ENCODE results near the gene SFTA2. TPM values are rescaled to one million over a fixed set of nuclear protein-coding genes. Genes with fewer than 3 reads are reported as not detected.

SFTA2 gene
- total RNA-seq, 4 donors from 2014 or later, result 1.1 TPM; not detected in 3

DNA sequence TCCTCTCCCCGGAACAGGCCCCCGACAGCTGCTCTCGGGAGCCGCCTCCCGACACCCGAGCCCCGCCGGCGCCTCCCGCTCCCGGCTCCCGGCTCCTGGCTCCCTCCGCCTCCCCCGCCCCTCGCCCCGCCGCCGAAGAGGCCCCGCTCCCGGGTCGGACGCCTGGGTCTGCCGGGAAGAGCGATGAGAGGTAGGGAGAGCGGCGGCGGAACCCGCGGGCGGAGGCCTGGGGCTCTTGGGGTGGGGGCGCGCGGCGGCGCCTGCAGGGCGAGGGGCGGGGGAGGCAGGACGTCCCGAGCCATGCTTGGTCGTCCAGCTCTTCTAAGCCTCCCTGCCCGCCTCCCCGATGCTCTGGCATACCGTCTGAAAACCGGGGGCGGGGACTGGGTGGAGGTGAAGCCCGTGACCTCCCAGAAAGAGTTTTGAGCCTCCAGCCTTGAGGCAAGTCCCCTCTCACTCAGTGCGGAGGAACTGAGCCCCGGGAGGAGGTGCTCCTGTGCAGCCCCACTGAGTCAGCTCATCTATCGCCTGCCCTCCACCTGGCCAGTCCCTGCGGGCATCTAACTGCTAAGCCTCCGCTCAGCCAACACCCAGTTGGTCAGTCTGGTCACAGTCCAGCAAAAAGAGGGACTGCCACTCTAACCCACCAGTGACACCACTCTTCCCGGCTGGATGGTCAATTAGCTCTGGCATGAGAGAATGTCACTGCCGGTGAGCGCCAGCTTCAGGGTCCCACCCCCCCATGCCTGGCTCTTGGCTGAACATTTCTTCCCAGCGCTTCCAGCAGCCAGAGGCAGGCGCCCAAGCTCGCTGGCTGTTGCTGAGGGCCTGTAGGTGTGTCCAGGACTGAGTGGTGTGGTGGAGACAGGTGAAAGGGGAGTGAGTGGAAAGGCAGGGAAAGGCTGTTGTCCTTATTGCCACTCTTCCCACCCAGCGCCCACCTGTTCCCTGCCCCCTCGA is 47.2 kb downstream of the SFTA2 start:
- peaks cover 0 to 22% of the 10 kb centered on the region in 2 donors for H3K4me1 ChIP-seq
- H3K36me3 ChIP-seq, result no peaks in the 10 kb centered on the region
- H3K4me3 ChIP-seq, result peak overlapping the region; percentile 37 to 86
- peak; percentile 63 for DNase-seq
- intact Hi-C loops (cut with DNase I; ENCODE audit: low total_unique reads), result loop anchor here (10.0 kb wide), 1 partner anchor 210 kb away; the partner anchor contains the start of gene DHX16
- no peak for TF ChIP-seq CTCF (IDR thresholded peaks at IDR 0.05)
- no peak for TF ChIP-seq POLR2A (IDR thresholded peaks at IDR 0.05)
- no peaks in the 10 kb centered on the region for H3K27me3 ChIP-seq
- no peaks in the 10 kb centered on the region for H3K9me3 ChIP-seq
- H3K27ac ChIP-seq, result peak overlapping the region; percentile 88 to 98

GRCh38 chr6:30883685-30884520 is 48.1 kb downstream of the SFTA2 start, which contains the start of gene DDR1:
DDR1 (plus strand) TSS chr6:30884519; CDS start chr6:30888730, 4,211 bp downstream.
- H3K4me3 ChIP-seq, result peak within 1 kb of the TSS; percentile 37 to 86

GRCh38 chr6:30882759-30883684 is 48.9 kb downstream of the SFTA2 start:
- TF ChIP-seq POLR2A (IDR thresholded peaks at IDR 0.05), result peak in 1 of 2 donors; percentile 5
- TF ChIP-seq CTCF (IDR thresholded peaks at IDR 0.05), result no peak
- Histone ChIP-seq H3K4me1 (peaks cover 0 to 22% of the 10 kb centered on the region in 2 donors), H3K36me3 (no peaks in the 10 kb centered on the region), H3K27me3 (no peaks in the 10 kb centered on the region), H3K4me3 (peak overlapping the region in 1 of 2 donors; percentile 86), H3K9me3 (no peaks in the 10 kb centered on the region), H3K27ac (peak overlapping the region; percentile 88 to 98)
- intact Hi-C loops (cut with DNase I; ENCODE audit: low total_unique reads), result loop anchor here (10.0 kb wide), 1 partner anchor 208 kb away; the partner anchor contains the start of gene DHX16
- peak in 1 of 2 donors; percentile 53 for DNase-seq

More at GRCh38 chr6:30883685-30884520, 48.1 kb downstream of the SFTA2 start, which contains the start of gene DDR1:
- intact Hi-C loops (cut with DNase I; ENCODE audit: low total_unique reads), result loop anchor here (10.0 kb wide), 1 partner anchor 209 kb away; the partner anchor contains the start of gene DHX16
- H3K27me3 ChIP-seq, result no peaks in the 10 kb centered on the region
- no peaks in the 10 kb centered on the region for H3K36me3 ChIP-seq
- H3K4me1 ChIP-seq, result peaks cover 0 to 22% of the 10 kb centered on the region in 2 donors
- DNase-seq, result peak; percentile 84 to 89
- H3K27ac ChIP-seq, result peak within 1 kb of the TSS; percentile 88 to 98
- TF ChIP-seq POLR2A (IDR thresholded peaks at IDR 0.05) (no peak), CTCF (IDR thresholded peaks at IDR 0.05) (no peak)
- H3K9me3 ChIP-seq, result no peaks in the 10 kb centered on the region

- intact Hi-C loops (cut with DNase I; ENCODE audit: low total_unique reads), result loop anchor here (10.0 kb wide), 1 partner anchor 207 kb away; the partner anchor contains the start of gene DHX16
- H3K9me3 ChIP-seq, result no peaks in the 10 kb centered on the region
- H3K27ac ChIP-seq, result peak overlapping the region; percentile 88 to 98
- DNase-seq, result peak in 1 of 2 donors; percentile 46
- H3K27me3 ChIP-seq, result no peaks in the 10 kb centered on the region
- no peaks in the 10 kb centered on the region for H3K36me3 ChIP-seq
- peaks cover 0 to 22% of the 10 kb centered on the region in 2 donors for H3K4me1 ChIP-seq
- TF ChIP-seq CTCF (IDR thresholded peaks at IDR 0.05) (no peak), POLR2A (IDR thresholded peaks at IDR 0.05) (no peak)
- H3K4me3 ChIP-seq, result no peak overlapping the region
These were observed 49.7 kb downstream of the SFTA2 start for GRCh38 chr6:30882204-30882758.

Measured in uterus (tissue), 4 donors.